Epithelial cell of prostate (primary cell): ENCODE results near the gene SDCBP2.

Experiments
- DNase-seq: peaks from one replicate; pipeline ENCODE4 v3.0.0-alpha.2; 2011; ENCODE audit warnings: low read depth, low spot score
- H3K27ac ChIP-seq: fragments of 450-650 bp; 2 replicates; pipeline ENCODE4 v1.5.1; 2017; ENCODE audit warnings: mild to moderate bottlenecking

SDCBP2 gene

DNA sequence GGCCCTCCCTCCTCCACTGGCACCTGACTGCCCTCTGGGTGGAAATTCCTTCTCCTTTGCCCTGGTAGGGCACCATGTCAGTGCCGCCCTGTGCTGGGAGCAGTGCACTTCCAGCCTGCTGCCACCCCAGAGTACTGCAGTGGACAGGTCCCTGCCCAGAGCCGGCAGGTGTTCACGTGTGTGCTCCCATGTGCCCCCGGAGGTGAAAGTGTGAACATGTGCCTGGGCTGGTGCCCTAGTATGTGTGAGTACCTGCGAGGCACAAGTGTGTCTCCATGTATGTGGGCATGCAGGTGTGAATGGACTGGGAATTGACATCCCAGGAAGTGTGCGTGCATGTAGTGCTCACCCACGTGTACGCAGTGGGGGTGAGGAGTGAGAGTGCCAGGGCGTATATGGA lies 29.4 kb downstream of the SDCBP2 start:
- H3K27ac ChIP-seq = no peak overlapping the region

DNA sequence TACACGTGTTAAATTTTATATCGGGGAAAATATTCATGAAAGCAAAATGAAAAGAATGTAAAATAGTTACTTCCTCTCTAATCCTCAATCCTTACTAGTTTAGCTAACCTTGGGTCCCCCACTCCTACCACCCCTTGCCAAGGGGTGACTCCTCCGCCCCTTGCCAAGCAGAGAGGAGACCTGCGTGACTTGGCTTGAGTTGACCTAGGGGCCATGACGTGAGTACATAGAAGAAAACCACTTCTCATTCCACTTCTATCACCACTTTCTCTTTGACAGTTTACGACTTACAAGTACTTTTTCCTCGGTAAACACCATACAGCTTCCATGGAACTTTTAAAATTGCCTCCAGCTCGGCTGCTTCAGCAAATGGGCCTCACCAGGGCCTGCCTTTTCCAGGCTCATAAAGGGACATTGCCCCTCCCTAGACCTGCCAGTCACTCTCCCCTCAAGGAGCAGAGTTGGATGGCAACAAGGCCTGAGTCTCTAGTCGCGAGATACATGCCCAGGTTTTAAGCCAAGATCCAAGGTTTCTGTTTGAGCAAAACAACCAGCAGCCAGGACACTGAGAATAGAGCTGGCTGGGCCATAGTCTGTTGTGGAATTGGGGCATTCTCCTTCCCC lies 29.9 kb downstream of the SDCBP2 start:
- DNase-seq = no peak
- H3K27ac ChIP-seq = no peak overlapping the region

More for the DNA sequence above, 29.4 kb downstream of the SDCBP2 start:
- no peak for DNase-seq

DNA sequence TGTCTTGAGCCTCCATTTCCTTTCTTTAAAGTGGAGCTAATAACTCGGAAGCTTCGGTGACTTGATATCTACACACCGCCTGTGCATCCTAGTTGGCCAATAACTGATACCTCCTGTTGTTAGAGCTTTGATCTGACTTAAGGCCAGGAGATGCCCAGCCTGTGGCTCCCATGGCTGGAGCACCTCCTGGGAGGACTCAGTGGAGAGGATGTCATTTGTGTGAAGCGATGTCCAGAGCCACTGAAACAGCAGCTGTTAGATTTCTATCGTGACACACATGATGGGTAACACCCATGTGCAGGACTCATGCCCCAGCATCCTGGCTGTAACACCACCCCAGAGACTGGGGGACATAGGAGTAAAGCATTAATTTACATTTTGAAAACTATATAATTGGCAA lies 30.8 kb downstream of the SDCBP2 start:
- no peak overlapping the region for H3K27ac ChIP-seq
- no peak for DNase-seq

DNA sequence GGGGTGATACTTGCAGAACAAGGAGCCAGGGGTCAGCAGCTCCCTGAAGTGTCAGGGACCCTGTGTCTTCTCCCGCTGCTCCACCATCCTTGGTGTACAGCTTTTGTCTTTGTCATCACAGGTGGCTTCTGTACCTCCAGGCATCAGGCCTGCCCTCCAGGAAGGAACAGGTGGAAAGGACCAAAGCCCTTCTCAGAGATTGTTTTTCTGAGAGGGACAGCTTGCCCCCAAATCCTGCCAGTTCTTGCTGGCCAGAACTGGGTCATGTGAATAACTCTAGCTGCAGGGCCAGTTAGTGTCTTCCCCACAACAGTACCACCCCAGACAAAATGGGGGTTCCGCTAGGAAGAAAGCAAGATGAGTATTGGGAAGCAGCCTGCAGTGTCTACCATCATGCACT lies 31.5 kb downstream of the SDCBP2 start:
- no peak for DNase-seq
- H3K27ac ChIP-seq = no peak overlapping the region

DNA sequence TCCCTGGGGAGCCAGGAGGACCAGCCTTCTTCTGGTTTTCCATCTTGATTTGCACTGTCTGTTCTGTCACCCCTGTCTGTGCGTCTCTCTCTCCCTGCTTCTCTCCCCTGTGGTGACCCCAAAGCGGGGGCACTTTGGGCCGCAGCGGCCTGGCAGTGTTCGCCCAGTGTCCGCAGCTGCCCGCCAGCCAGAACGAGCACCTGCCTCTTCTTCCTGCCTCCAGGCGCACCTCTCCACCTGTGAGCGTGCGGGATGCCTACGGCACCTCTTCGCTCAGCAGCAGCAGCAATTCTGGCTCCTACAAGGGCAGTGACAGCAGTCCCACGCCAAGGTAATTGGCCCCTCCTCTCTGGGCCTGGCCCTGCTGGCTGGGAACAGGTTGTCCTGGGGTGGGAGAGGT lies 32.0 kb downstream of the SDCBP2 start:
- DNase-seq = no peak
- no peak overlapping the region for H3K27ac ChIP-seq

DNA sequence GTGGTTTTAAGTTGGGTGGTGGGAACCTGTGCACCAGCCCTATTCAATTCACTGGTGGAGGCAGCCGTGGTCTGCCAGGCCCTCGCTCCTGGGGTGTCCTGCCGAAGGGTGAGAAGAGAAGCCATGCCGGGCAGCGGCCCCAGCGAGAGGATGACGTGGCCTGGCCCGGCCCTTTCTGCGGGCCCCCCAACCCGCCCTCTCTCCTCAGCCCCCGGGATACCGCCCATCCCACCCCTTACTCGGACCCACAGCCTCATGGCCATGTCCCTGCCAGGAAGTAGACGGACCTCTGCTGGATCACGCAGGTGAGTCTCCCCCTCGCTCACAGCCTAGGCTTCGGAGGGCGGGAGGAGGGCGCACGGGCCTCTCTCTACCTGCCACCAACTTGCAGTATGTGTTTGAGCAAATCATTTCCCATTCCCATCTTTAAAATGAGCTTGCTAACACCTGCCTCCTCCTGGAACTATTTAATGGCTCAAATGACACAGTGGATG lies 32.8 kb downstream of the SDCBP2 start:
- no peak for DNase-seq
- H3K27ac ChIP-seq = no peak overlapping the region

DNA sequence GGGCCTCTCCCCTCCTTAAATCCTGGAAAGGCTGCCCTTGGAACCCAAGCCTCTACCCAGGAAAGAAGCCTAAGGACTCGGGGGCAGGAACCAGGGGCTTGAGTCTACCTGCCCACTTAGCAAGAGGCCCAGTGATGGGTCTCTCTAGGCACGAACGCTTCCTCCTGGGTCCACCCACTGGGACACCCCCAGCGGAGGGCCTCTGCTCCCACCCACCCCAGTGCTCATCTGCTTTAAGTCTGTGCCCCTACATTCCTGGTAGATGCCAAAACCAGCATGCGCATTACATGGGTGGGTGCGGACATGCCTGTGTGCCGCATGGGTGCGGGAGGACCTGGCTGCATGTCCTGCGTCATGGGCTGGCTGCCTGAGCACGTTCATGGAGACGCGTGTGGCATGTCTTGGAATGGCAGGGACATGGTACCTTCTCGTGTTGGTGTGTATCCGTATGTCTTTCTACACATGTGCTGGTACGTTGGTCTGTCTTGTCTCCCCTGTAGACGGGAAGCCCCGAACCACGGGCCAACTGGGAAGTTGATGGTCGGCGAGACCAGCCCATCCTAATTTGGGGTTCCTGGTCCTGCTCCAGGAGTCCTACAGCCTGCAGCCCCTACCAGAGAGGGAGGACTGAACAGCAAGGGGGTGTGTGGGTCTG lies 33.5 kb downstream of the SDCBP2 start:
- DNase-seq = no peak
- no peak overlapping the region for H3K27ac ChIP-seq

DNA sequence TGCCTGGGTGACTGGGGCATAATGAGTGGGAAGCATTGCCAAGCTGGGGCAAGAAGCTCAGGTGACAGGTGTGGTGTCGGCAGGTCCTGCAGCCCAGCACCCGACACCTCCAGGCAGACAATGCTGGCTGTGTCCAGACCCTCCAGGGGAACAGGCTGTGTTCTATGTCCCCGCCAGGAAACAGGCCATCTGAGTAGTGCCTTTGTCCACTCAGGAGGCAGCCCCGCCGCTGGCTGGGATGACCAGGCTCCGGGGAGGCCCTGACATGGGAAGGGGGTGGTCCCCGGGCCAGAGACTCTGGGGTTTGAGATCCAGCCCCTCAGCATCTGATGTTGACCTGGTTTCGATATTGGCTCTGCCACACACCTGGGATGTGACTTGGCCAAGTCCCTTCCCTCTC lies 34.4 kb downstream of the SDCBP2 start:
- no peak for DNase-seq
- no peak overlapping the region for H3K27ac ChIP-seq

DNA sequence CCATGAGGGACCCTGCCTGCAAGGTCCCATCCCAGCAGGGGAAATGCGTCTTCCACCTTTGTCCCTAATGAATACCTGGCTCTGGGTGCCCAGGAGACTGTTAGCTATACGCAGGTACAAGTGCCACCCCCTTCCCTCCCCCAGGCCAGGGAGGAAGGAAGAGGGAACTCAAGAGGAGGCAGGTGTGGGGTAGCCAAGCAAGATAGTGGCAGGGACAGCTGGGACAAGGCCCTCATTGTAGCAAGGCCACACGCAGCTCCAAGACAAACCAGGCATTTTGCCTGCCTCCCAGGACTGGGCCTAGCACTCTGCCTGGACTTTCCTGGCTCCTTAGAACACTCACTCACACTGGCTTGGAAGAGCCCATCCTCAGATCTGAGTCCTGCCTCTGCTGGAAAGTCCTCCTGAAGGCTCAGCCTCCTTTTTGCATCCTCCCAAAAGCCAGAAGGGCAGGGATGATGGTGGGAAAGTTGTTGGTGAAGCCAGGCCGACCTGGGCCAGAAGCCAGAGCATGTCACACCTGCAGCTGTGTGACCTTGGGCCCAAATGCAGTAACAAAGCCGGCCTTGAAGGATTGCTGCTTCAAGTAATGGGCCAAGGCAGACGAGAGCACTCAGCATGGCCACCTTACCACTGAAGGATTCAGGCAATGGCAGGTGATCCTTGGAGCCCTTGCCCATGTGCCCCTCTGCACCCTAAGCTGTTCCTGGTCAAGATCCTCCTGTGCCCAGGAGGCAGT lies 35.1 kb downstream of the SDCBP2 start:
- H3K27ac ChIP-seq = no peak overlapping the region
- no peak for DNase-seq

DNA sequence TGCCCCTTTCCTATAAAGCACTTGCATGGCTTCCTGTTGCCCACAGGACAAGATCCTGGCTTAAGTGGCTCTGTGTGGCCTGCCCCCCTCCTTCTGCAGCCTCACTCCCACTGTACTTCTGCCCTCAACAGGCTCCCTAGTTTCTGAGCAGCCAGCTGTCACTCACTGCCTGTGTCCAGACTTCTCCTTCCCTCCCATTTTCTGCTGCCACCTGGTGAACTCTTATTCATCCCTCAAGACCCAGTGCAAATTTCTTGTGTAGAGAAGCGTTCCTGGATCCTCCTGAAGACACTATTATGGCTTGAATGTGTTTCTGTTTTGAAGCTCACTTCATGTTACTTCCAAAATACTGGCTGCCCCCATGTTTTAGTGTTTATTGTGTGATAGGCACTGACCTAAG lies 36.3 kb downstream of the SDCBP2 start:
- no peak for DNase-seq
- no peak overlapping the region for H3K27ac ChIP-seq

DNA sequence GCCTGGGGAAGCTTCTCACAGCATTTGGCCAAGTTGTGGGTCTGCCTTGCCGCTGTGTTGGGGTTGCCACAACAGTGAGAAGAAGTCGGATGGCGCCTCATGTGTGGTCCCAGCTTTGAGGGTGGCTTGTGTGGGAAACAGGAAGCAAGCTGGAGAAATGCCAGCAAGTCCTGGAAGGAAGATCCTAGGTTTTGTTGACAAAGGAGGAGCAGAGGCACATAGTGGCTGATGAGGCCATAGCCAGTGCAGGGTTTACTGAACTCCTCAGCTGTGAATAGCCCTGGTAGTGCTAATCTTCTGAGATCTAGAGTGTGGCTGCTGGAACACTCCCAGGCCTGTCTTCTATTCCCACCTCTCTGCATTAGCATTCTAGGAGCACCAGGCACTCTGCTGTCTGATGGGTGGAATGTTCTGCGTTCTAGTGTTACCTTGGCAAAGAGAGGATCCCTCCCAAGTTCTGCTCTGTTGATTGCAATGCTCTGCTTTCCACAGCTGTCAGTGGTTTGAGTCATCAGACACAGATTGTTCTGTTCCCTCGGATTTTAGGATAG lies 37.7 kb downstream of the SDCBP2 start:
- H3K27ac ChIP-seq = no peak overlapping the region
- no peak for DNase-seq

DNA sequence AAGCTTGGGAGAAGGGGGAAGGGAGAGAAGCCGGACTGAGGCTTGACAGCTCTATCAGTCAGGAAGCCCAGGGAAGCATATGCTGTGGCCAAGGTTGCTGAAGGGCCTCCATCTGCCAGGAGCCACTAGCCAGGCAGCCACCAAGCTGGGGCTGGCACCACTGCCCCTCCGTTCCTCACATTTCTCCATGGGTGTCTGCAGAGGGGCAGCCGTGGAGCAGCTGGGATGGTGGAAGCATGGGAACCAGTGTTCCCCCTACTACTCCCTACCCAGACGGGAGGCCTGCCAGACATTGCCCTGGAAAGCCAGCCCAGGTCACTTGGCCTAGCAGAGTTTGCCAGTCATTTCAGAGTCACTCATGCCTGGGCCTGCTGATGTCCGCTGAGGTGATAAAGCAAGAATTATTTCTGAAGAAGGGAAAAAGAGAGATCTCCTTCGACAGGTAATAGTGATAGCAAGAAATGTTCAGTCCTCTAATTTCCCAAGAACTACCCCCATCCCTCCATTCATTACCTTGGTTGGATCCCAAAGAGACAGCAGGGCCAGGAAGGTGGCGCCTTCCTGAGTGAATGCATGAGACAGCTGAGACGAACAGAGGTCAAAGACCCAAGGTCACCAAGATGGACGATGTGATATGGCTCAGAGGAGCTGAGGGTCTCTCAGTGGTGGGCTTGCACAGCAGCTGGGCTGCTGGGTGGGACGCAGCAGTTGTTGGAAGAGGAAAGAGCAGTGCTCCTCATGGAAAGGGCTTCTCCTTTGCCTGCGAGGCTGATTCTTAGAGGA lies 41.0 kb downstream of the SDCBP2 start:
- no peak for DNase-seq
- H3K27ac ChIP-seq = no peak overlapping the region

DNA sequence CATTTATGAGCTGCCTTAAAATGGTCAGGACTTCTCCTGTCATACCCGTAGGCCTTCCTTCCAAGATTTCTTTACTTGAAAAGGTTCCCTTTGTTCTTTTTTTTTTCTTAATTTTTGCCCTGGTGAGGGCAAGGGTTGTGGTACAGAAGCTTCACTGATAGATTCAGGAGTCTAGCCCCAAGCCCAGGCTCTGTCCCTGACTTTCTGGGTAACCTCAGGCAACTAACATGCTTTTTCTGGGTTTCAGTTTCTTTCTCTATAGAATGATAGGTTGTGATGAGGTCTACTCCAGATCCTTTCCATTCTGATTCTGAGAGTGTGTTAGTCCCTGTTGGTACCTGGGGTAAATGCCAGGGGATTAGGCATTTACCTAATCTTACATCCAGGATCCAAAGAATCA lies 41.6 kb downstream of the SDCBP2 start:
- DNase-seq = no peak
- H3K27ac ChIP-seq = no peak overlapping the region

DNA sequence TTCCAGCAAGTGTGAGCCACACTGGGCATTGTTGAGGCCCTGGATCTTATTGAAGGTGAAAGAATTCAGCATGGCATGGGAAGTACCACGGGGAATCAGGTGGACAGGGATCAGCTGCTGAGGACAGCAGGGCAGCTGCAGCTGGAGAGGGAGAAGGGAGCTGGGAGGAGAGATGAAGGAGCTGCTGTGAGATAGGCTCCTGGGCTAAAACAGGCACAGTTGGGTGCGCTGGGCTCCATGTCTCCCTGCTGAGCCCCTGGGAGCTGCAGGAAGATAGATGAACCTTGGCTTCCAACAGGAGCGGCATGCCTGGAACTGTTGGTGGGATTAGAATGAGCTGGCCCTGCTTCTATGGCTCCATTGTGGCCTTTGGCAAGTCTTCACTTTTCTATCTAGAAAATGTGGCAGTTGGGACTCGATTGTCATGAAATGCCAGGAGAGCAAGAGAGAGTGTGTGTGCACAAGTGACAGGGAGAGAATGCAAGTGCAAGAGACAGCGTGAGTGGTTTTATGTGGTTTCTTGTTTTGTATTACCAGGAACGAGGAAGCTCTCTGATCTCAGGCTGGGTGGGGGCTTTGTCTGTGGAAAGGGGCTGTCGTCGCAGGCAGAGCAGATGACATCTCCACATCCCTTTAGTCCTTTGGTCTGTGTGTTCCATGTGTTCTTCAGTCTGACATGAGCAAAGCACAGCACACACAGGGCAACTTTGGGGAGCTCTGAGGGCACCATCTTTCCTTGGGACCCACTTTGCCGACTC lies 42.5 kb downstream of the SDCBP2 start:
- no peak overlapping the region for H3K27ac ChIP-seq
- DNase-seq = no peak

DNA sequence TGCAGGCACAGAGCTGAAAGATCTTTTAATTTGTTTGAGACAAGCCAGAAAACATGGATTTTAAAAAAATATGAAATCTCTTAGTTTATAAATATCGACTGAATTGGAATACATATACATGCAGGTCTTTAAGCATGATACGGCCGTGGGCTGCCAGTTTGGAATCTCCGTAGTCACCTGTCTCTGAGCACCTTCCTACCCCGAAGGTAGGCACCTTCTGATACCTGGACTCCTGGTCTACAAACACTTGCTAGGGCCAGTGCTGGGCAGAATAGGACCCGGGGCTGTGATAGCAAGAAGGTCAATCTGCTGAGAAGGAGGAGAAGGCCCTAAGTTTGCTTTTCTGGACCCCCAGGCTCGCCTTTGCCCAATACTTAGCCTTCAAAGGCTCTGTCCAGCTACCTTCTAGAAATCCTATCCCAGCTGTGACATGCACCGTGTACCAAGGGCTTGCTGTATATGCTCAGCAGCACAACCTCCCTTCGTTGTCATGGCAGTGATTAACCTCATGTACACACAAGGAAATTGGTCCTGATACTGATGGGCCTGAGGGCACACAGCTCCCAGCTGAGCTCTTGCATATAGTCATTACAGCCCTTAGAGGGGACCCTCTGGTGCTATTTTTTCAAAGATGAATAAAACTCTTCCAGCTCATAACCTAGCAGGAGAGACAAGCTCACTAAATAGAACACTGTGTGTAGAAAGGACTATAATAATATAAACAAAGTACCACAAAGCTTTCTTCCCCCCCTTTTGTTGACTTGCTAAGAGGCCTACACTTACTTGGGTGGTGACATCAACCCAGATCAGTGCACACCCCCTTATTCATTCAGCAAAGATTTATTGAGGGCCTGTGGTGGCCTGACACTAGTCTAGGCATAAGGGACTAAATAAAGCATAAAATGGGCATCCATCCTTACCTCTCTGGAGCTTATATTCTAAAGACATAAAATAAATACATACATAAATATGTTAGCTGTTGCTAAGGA lies 45.1 kb downstream of the SDCBP2 start:
- H3K27ac ChIP-seq = no peak overlapping the region
- no peak for DNase-seq

DNA sequence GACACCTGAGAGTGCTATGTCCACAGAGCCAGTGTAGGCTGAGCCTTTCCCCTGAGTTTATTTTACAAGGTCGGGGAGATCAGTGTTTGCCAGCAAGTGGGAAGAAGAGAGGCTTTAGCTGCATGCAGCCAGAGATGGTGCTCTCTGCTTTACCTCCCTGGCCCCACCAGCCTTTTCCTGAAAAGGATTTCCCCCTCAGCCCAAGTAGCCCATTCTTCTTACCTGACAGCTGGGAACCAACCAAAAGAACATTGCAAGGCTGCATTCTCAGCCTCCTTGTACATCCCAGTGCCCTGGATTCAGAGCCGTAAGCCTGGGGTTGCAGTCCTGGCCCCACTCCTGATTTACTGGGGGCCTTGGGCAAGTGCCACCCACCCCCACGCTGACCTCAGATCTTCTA lies 46.0 kb downstream of the SDCBP2 start:
- no peak for DNase-seq
- no peak overlapping the region for H3K27ac ChIP-seq

DNA sequence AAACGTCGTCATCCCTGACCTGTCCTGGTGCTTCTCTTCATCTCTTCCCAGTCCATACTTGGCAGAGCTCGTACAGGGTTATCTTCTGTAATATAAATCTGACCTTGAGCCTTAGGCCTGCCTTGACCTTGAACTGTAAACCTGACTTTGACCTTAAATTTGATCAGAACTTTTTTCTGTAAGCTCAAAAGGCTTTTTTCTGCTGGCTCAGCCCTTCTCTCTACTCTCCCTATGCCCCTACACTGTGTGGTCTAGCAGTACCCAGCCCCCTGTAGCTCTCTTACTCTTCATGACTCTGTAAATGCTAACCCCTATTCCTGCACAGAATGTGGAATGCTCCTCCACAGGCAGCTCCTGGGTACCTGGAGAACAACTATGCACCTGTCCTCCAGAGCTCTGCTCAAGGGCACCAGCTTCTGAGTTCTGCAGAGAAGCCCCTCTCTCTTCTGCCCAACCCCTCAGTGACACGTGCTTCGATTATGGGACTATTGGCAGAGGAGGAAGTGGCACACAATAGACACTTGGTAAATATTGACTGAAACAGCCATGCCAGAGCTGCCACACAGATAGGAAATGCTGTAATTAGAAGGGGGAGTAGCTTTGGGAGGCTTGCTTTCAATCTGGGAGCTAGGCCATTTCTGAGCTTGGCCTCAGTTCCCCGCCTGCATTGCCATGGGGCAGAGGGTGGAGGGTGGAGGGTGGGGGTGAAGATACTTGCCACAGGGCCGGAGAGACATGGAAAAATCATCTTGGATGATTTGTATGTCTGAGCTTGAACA lies 47.5 kb downstream of the SDCBP2 start:
- no peak for DNase-seq

More for the DNA sequence above, 47.5 kb downstream of the SDCBP2 start:
- no peak overlapping the region for H3K27ac ChIP-seq
